Right lobe of liver (tissue), 6 donors: Measurements from ENCODE around the gene USP9X. TPM values are rescaled to one million over a fixed set of nuclear protein-coding genes. Genes with fewer than 3 reads are reported as not detected.
"Not testable (repeated sequence)": the region's sequence is repeated elsewhere in the genome, so short reads cannot be mapped to it uniquely, and the experiment has no call there.

Experiments
- ATAC-seq, 4 donors: fragments of 200-7000 bp; cut with Tn5 transposase; one replicate each; pipeline ENCODE4 v1.9.1; 2020; ENCODE audit warnings: mild to moderate bottlenecking in 4 of 4, moderate library complexity in 4 of 4
- DNase-seq, 3 donors: peaks; one replicate each; pipeline ENCODE4 v3.0.0-alpha.2; 2020
- H3K27ac ChIP-seq, 3 donors: fragments of 200-600 bp; one replicate each; pipeline ENCODE4 v1.8.0; 2022
- H3K27me3 ChIP-seq, 2 donors: fragments of 200-600 bp; one replicate each; pipeline ENCODE4 v1.8.0; 2022
- H3K36me3 ChIP-seq, 4 donors: fragments of 200-600 bp; sonication (generic) in 1 of 4; one replicate each; pipeline versions ENCODE4 v1.5.1 to v1.8.0; 2017 to 2022; ENCODE audit warnings: control low read depth in 1 of 4
- H3K4me1 ChIP-seq, 4 donors: fragments of 200-600 bp; sonication (generic) in 1 of 4; one replicate each; pipeline versions ENCODE4 v1.5.1 to v1.8.0; 2017 to 2022; ENCODE audit warnings: control low read depth in 1 of 4
- H3K4me3 ChIP-seq, 3 donors: fragments of 200-600 bp; one replicate each; pipeline ENCODE4 v1.8.0; 2022
- H3K9me3 ChIP-seq, 4 donors: fragments of 200-600 bp; sonication (generic) in 1 of 4; one replicate each; pipeline versions ENCODE4 v1.5.1 to v1.8.0; 2017 to 2022; ENCODE audit warnings: control low read depth in 1 of 4
- POLR2A ChIP-seq: fragments of 450-650 bp; IDR thresholded peaks from one replicate; pipeline ENCODE4 v1.6.1; 2017; ENCODE audit warnings: antibody characterized with exemption, mild to moderate bottlenecking
- WGBS: methylation state at CpG from one replicate; pipeline ENCODE4 v1.1.6; 2018; ENCODE audit warnings: low coverage, low lambda C conversion rate; ENCODE audit not compliant: insufficient coverage; ENCODE audit errors: missing lambda C conversion rate; 5-methylcytosine and 5-hydroxymethylcytosine counted together
- intact Hi-C, 2 donors: fragments of 100-400 bp; cut with DNase I; formaldehyde crosslinking; loops; one replicate each; pipeline versions ENCODE4 v1.11.2 to v1.14.1; 2022
- total RNA-seq, 6 experiments: library from RNA; depleted of rRNA in 2 of 6; stranded (reverse); fragments of >200 nt in 2 of 6; fragmentation: NEBNext Ultra II Directional in 3 of 6; extraction: Animal tissue kit (Norgen Biotek cat#: 25700) in 3 of 6; gene quantifications; one replicate each; pipeline versions ENCODE4 v1.1.0 to v1.2.4, GENCODE V29; 2016 to 2023
- TF ChIP-seq, protein P1 (sequence below), 4 donors: fragments of 200-600 bp in 3 of 4; fragments of 450-650 bp in 1 of 4; IDR thresholded peaks; one replicate each; pipeline versions ENCODE4 v1.5.1 to v1.8.0; 2016 to 2022; ENCODE audit warnings: antibody characterized with exemption in 4 of 4, mild to moderate bottlenecking in 2 of 4
- donor health status: DM: no; HTN: yes; CAD: no.
- donor health status: DM: no; HTN: no; CAD: no.
- donor health status: DM: no; HTN: no; CAD: no.
- donor health status: DM: no; HTN: yes; CAD: no.
- donor health status: DM: no; HTN: yes; CAD: no.

Gene USP9X
- total RNA-seq, 6 experiments from 2014 or later, result 53.5 to 76.2 (median 63.1) TPM

DNA sequence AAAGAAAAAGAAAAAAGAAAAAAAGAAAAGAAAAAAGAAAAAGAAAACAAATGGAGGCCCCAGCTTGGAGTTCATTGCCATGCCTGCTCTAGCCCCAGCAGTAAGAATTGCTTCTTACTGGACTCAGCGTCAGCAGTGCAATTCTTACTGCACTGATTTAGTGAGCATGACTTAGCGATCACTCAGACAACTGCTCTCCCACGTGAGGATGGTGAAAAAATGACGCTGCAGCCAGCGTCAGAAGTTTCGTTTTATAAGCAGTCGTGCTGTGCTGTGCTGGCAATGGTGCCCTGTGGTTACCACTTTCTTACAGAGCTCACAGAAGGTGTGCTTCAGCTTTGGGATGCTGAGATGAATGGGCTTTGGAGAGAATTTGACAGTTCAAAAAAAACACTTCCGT is 180.4 kb downstream of the USP9X start:
- ATAC-seq, result peak in 2 of 4 donors; percentile 22 to 36
- H3K4me1 ChIP-seq, result peaks cover 0 to 6% (median 0%) of the 10 kb centered on the region in 4 donors
- H3K27me3 ChIP-seq, result no peaks in the 10 kb centered on the region
- 50% methylated on average over 7 of the region's 8 CpGs for WGBS
- no peak overlapping the region for H3K4me3 ChIP-seq
- DNase-seq, result no peak
- H3K27ac ChIP-seq, result no peak overlapping the region
- no peaks in the 10 kb centered on the region for H3K9me3 ChIP-seq
- intact Hi-C loops, result no loop called here
- TF ChIP-seq, protein P1, sequence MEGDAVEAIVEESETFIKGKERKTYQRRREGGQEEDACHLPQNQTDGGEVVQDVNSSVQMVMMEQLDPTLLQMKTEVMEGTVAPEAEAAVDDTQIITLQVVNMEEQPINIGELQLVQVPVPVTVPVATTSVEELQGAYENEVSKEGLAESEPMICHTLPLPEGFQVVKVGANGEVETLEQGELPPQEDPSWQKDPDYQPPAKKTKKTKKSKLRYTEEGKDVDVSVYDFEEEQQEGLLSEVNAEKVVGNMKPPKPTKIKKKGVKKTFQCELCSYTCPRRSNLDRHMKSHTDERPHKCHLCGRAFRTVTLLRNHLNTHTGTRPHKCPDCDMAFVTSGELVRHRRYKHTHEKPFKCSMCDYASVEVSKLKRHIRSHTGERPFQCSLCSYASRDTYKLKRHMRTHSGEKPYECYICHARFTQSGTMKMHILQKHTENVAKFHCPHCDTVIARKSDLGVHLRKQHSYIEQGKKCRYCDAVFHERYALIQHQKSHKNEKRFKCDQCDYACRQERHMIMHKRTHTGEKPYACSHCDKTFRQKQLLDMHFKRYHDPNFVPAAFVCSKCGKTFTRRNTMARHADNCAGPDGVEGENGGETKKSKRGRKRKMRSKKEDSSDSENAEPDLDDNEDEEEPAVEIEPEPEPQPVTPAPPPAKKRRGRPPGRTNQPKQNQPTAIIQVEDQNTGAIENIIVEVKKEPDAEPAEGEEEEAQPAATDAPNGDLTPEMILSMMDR (IDR thresholded peaks at IDR 0.05), result no peak
- TF ChIP-seq POLR2A, result no peak
- H3K36me3 ChIP-seq, result no peaks in the 10 kb centered on the region

DNA sequence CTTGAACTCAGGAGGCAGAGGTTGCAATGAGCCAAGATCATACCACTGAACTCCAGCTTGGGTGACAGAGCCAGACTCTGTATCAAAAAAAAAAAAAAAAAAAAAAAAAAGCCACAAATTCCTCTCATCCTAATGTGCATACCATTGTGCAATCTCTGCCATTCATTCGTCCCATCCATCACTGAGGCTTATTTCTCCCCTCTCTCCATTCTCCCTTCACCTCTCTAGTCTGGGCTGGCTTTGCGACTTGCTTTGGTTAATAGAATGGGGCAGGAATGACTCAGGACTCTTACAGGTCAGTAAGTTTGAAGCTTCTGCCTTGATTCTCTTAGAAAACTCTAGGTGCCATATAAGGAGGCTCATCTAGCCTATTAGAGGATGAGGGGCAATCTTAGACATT is 188.4 kb downstream of the USP9X start:
- no peak for ATAC-seq
- TF ChIP-seq, protein P1 (IDR thresholded peaks at IDR 0.05), result no peak
- no peak for TF ChIP-seq POLR2A
- Histone ChIP-seq H3K36me3 (no peaks in the 10 kb centered on the region), H3K27ac (no peak overlapping the region), H3K4me1 (peaks cover 0 to 14% (median 0%) of the 10 kb centered on the region in 4 donors), H3K4me3 (no peak overlapping the region), H3K9me3 (no peaks in the 10 kb centered on the region), H3K27me3 (no peaks in the 10 kb centered on the region)
- no peak for DNase-seq
- 46% methylated on average over 2 of the region's 2 CpGs for WGBS
- intact Hi-C loops, result no loop called here

DNA sequence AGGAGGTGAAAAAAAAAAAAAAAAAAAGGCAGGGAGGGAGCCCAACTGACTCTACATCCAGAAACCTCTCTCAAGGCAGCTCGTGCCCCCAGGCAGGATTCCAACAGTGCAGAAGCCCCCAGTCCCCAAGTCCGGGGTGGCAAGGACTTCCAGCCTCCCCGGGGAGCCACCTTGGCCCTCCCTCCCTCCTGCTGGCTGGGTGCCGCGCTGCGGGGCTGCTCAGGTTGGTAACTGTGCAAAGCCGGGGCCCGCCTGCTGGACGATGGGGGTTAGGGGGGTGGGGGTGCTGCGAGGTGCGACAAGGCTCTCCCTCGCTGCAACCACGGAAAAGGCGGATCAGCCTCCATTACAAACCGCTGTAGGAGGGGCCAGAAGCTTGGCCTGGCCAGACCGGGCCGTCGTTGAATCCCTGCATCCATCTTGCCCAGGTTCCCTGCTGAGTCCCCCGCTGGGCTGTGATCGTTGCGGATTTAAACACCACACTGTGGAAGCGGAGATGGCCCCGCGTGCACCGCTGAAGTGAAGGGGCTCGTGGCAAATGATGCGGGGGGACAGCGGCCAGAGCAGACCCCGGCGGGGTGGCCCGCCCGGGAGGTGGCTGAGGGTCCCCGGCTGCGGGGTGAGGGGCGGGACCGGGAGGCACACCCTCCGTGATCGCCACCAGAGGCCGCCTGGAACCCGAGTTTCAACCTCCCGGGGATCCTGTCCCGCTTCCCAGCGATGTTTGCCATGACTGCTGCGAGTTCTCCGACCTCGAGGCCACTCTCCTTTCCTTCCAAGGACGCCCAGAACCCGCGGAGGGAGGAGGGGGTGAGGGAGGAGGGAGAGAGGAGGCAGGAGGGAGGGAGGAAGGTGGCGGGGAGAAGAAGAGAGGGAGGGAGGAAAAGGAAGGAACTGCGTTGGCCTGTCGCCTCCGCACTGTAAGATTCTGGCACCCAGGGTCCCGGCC is 190.7 kb downstream of the USP9X start:
- TF ChIP-seq, protein P1 (IDR thresholded peaks at IDR 0.05), result peak; percentile 44 to 54 (median 50)
- TF ChIP-seq POLR2A, result no peak
- no peaks in the 10 kb centered on the region for H3K36me3 ChIP-seq
- H3K9me3 ChIP-seq, result no peaks in the 10 kb centered on the region
- ATAC-seq (peak; percentile 93 to 97 (median 96)), DNase-seq (peak; percentile 64 to 77 (median 75))
- WGBS, result 8% methylated on average over 15 of the region's 54 CpGs
- H3K4me1 ChIP-seq, result peaks cover 0 to 8% (median 0%) of the 10 kb centered on the region in 4 donors
- no peaks in the 10 kb centered on the region for H3K27me3 ChIP-seq
- no peak overlapping the region for H3K27ac ChIP-seq
- peak overlapping the region; percentile 42 to 48 (median 42) for H3K4me3 ChIP-seq
- intact Hi-C loops, result no loop called here

DNA sequence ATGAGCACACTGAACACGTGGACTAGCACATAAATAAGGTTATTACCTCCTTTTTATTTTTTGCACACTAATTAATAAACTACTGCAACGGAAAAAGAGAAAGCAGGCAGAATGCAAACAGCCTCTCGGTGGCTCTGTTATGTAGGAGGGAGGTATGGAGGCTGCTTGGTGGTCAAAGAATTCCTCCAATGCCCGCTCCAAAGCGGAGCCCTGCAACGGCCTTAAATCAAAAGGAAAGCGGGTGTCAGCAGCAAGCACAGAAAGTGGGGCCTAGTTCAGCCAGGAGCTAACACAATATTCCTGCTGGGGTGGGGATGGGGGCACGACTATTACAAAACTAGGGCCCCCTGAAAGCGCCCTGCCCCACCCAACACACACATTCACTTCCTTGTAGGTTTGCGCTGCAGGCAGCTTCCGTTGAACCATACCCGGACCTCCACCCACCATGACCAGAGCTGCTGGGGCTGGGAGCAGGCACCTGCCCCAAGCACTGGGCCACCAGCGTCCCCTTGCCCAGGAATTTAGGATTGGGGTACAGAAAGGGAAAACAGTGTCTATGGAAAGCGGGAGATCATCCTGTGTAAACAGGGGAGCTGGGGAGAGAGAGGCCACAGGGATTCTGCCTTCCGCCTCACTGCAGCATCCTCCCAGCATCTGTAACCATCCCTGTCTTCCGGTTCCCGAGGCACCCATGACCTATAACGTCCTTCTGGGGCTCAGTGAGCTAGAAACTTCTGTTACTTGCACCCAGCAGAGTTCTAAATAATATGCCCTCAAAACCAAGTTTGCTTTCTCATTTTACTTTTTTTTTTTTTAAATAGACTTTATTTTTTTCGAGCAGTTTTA is 191.6 kb downstream of the USP9X start:
- H3K27me3 ChIP-seq, result no peaks in the 10 kb centered on the region
- 40% methylated on average over 13 of the region's 19 CpGs for WGBS
- H3K36me3 ChIP-seq, result no peaks in the 10 kb centered on the region
- intact Hi-C loops, result no loop called here
- no peak for TF ChIP-seq POLR2A
- TF ChIP-seq, protein P1 (IDR thresholded peaks at IDR 0.05), result no peak
- H3K4me1 ChIP-seq, result peaks cover 0 to 8% (median 0%) of the 10 kb centered on the region in 4 donors
- peak overlapping the region; percentile 42 to 48 (median 42) for H3K4me3 ChIP-seq
- no peaks in the 10 kb centered on the region for H3K9me3 ChIP-seq
- no peak for DNase-seq
- H3K27ac ChIP-seq, result no peak overlapping the region
- peak in 1 of 4 donors; percentile 7 for ATAC-seq

DNA sequence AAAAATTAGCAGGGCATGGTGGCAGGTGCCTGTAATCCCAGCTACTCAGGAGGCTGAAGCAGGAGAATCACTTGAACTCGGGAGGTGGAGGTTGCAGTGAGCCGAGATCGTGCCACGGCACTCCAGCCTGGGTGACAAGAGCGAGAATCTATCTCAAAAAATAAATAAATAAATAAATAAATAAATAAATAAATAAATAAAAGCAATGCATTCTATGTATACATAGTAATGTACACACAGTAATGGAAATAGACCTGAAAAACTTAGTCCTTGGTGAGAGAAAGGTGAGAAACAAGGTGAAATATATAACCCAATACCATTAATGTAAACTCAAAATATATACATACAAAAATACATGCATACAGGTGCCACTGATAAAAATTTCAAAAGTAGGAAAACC is 197.1 kb downstream of the USP9X start:
- H3K4me1 ChIP-seq, DNase-seq, H3K9me3 ChIP-seq, ATAC-seq, H3K27me3 ChIP-seq, H3K4me3 ChIP-seq, H3K36me3 ChIP-seq, H3K27ac ChIP-seq, intact Hi-C loops: not testable (repeated sequence)
- WGBS, result 78% methylated on average over 3 of the region's 5 CpGs

DNA sequence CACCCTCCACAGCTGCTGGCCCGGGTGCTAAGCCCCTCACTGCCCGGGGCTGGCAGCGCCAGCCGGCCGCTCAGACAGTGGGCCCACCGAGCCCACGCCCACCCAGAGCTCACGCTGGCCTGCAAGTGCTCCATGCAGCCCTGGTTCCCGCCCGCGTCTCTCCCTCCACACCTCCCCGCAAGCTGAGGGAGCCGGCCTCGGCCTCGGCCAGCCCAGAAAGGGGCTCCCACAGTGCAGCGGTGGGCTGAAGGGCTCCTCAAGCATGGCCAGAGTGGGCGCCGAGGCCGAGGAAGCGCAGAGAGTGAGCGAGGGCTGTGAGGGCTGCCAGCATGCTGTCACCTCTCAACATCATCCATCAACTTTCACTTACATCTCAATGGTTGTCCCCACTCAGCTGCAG is 200.7 kb downstream of the USP9X start:
- 70% methylated on average over 4 of the region's 21 CpGs for WGBS
- H3K4me3 ChIP-seq, H3K9me3 ChIP-seq, ATAC-seq, H3K4me1 ChIP-seq, H3K36me3 ChIP-seq, DNase-seq, intact Hi-C loops, H3K27me3 ChIP-seq, H3K27ac ChIP-seq: not testable (repeated sequence)
